Ureter (tissue), 1 donor: ENCODE measurements around the gene JMJD7. TPM values are rescaled to one million over a fixed set of nuclear protein-coding genes. Genes with fewer than 3 reads are reported as not detected.
A peak's percentile ranks its signal among the peaks of the same experiment; 100 is the strongest.

Source experiments
- DNase-seq: peaks from one replicate; pipeline ENCODE4 v3.0.0-alpha.2; 2020; ENCODE audit warnings: low spot score
- total RNA-seq: library from RNA; stranded (reverse); gene quantifications from one replicate; pipeline ENCODE4 v1.2.4, GENCODE V29; 2023
- donor health status: DM: yes; HTN: yes; CAD: no.

Gene JMJD7
- 48.6 TPM for total RNA-seq

- peak; percentile 97 for DNase-seq
These were observed at the start of gene JMJD7 for GRCh38 chr15:41827880-41828806. JMJD7 (plus strand) TSS chr15:41828092; CDS start chr15:41828125, 33 bp downstream.

- no peak for DNase-seq
These were observed 49.4 kb upstream of the JMJD7 start for GRCh38 chr15:41778521-41778920.

GRCh38 chr15:41779662-41780157 is 48.2 kb upstream of the JMJD7 start:
- DNase-seq: no peak

- no peak for DNase-seq
These were observed 47.6 kb upstream of the JMJD7 start for GRCh38 chr15:41780266-41780665.

GRCh38 chr15:41780727-41781126 is 47.2 kb upstream of the JMJD7 start:
- DNase-seq: no peak

- no peak for DNase-seq
These were observed 45.3 kb upstream of the JMJD7 start for GRCh38 chr15:41782371-41783282.

GRCh38 chr15:41783296-41783695 is 44.6 kb upstream of the JMJD7 start:
- no peak for DNase-seq

GRCh38 chr15:41788262-41788661 is 39.6 kb upstream of the JMJD7 start:
- no peak for DNase-seq

GRCh38 chr15:41789236-41789635 is 38.7 kb upstream of the JMJD7 start:
- no peak for DNase-seq

GRCh38 chr15:41789662-41790061 is 38.2 kb upstream of the JMJD7 start:
- no peak for DNase-seq

GRCh38 chr15:41790169-41790568 is 37.7 kb upstream of the JMJD7 start:
- DNase-seq: no peak

- DNase-seq: no peak
These were observed 36.9 kb upstream of the JMJD7 start for GRCh38 chr15:41790756-41791546.

- DNase-seq: no peak
These were observed 36.4 kb upstream of the JMJD7 start for GRCh38 chr15:41791547-41791937.

GRCh38 chr15:41792000-41792637 is 35.8 kb upstream of the JMJD7 start:
- DNase-seq: no peak

GRCh38 chr15:41794081-41794480 is 33.8 kb upstream of the JMJD7 start:
- DNase-seq: no peak

GRCh38 chr15:41795996-41796856 is 31.7 kb upstream of the JMJD7 start:
- DNase-seq: no peak

GRCh38 chr15:41797201-41797944 is 30.5 kb upstream of the JMJD7 start:
- DNase-seq: no peak

GRCh38 chr15:41798607-41799487 is 29.0 kb upstream of the JMJD7 start:
- DNase-seq: no peak
